GM19238 (cell line): Measurements from ENCODE around the gene ARMH1.
"Not testable (repeated sequence)": the region's sequence is repeated elsewhere in the genome, so short reads cannot be mapped to it uniquely, and the experiment has no call there.

Experiments used
- DNase-seq: peaks from one replicate; pipeline ENCODE4 v3.0.0; 2011; ENCODE audit warnings: low spot score; ENCODE audit not compliant: insufficient read length

Gene ARMH1

GRCh38 chr1:44693900-44694299 lies 19.4 kb downstream of the ARMH1 start:
- no peak for DNase-seq

DNA sequence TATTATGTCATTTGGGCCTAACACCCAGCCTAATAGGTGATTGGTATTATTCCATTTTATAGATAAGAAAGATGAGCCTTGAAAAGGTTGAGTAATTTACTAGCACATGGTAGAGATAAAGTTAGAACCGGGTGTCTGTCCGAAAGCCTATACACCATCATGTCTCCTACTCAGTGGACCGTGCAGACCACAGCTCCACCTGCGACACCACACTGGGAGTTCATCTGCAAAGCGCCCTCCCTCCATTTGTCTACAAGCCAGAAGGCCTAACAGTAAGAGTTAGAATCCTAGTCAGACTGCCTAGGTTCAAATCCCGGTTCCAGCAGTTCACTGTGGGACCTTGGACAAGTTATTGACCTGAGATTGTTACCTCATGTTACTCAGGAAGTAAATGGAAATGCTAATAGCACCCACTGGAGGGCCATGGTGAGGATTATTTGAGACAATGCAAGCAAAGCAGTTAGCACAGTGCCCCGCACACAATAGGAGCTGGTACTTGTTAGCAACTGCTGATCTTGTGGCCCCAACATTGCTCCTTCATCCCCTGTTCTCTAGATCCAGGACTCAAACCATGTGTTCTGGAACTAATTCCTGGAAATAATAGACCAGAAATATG lies 20.5 kb downstream of the ARMH1 start:
- DNase-seq = peak; percentile 49

DNA sequence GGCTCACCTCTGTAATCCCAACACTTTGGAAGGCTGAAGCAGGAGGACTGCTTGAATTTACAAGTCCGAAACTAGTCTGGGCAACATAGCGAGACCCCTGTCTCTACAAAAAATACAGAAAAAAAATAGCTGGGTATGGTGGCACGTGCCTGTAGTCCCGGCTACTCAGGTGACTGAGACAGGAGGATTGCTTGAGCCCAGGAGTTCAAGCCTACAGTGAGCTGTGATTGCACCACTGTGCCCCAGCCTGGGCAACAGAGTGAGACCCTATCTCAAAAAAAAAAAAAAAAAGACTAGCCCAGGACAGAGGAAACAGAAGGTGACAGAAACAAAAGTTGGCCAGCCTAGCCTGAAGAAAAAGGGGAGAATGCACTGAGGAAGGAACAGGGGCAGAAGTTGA lies 21.2 kb downstream of the ARMH1 start:
- DNase-seq = no peak

- no peak for DNase-seq
Observed at GRCh38 chr1:44696101-44696500, 21.6 kb downstream of the ARMH1 start.

DNA sequence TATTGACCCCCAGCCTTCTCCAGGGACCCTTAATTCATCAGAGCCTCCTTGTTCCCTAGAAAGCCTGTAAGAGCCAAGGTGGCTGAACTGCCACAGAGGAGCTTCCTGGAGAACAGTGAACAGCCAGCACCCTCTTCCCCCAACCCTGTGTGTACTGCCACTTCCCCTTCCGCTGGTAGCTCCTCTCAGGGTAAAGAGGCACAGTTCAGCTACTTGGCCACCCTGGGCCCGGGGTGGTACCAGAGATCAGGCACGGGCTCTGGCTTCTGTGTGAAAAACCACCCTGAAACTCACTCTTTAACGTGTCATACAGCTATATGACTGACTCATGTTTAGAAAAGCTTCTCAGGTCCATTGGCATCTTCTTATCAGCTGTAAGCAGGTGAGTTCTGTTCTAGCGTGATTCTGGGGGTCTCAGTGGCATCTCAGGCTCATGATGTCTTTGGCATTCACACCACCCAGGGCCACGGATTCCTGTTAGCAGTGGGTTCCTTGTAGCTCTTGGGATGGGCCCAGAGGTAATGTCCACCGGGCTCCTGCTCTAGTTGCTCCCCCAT lies 22.4 kb downstream of the ARMH1 start:
- no peak for DNase-seq

- DNase-seq = no peak
Observed at GRCh38 chr1:44698138-44698537, 23.6 kb downstream of the ARMH1 start.

DNA sequence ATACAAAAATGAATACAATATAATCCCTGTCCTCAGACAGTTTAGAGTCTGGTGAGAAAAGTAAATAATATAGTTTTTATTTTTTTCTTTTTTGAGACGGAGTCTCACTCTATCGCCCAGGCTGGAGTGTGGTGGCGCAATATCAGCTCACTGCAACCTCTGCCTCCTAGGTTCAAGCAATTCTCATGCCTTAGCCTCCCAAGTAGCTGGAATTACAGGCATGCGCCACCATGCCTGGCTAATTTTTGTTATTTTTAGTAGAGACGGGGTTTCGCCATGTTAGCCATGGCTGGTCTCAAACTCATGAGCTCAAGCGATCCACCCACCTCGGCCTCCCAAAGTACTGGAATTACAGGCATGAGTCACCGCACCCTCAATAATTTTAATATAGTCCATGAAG lies 24.9 kb downstream of the ARMH1 start:
- DNase-seq = not testable (repeated sequence)

DNA sequence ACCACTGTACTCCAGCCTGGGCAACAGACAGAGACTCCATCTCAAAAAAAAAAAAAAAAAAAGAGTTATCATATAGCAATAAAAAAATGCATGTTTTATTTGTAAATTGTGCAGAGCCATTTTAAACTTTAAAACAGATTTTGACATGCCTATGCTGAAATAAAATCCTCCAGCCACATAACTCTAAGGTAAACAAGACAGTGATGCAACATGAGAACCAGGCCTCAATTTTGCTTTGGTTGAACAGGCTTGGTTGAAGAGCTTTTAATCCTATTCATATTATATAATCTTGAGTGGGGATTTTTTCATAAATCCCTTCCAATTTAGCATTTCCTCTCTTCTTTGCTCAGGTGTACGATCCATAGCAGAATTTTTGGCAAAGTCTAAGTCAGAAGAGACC lies 26.1 kb downstream of the ARMH1 start:
- DNase-seq = no peak

- DNase-seq = no peak
Observed at GRCh38 chr1:44701141-44701573, 26.6 kb downstream of the ARMH1 start.

DNA sequence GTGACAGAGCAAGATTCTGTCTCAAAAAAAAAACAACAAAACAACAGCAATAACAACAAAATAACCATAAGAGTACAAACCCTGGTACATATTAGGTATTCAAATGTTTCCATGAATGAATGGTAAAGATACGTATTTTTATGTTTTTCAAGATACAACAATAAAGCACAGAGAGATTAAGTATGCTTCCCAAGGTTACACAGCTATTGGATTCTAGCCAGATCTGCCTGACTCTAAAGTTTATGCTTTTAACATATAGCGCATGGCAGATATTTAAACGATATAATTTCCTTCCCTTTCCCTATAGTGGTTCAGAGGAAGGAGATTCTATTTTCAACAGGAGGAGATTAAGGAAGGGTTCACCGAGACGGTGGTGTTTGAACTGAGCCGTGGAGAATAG lies 31.0 kb downstream of the ARMH1 start:
- DNase-seq = no peak

GRCh38 chr1:44705938-44706337 lies 31.4 kb downstream of the ARMH1 start:
- DNase-seq = no peak

- DNase-seq = no peak
Observed at GRCh38 chr1:44707112-44707881, 32.8 kb downstream of the ARMH1 start.

- peak; percentile 29 for DNase-seq
Observed at GRCh38 chr1:44707959-44708831, 33.7 kb downstream of the ARMH1 start.

- no peak for DNase-seq
Observed at GRCh38 chr1:44713321-44713781, 38.8 kb downstream of the ARMH1 start.

DNA sequence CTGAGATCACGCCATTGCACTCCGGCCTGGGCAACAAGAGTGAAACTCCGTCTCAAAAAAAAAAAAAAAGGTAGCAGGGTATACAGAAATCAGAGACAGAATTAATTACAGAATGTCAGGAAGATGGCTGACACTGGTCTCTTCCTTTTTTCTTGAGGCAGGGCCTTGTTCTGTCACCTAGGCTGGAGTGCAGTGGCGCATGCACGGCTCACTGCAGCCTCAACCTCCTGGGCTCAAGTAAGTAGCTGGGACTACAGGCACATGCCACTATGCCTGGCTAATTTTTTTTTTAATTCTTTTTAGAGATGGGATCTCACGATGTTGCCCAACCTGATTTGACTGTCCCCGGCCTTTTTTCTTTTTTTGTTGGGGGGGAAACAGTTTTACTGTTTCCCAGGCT lies 40.0 kb downstream of the ARMH1 start:
- no peak for DNase-seq

DNA sequence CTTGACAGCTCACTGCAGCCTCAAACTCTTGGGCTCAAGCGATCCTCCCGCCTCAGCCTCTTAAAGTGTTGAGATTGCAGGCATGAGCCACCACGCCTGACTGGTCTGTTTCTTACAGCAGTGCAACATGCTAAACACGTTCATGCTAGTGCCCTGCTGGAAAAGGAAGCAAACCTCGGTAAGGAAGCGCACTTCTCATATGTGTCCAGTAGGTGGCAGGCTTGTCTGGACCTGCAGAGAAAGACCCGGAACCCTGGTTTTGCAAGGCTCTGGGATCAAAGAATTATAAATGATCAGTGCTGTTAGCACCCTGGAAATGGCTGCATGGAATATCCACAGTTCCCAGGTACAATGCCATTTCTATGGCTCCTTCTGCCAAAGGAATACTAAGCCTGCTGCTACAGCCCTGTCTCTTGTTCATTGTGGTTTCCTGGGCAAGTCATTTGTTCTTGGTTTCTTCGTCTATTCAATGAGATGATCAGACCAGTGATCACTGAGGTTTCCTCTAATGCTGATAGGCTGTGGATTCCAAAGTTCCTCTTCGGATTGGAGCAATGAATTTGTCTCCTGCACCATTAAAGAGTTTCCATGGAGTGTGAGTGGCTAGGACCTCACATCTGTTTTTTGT lies 40.5 kb downstream of the ARMH1 start:
- peak; percentile 56 for DNase-seq

- DNase-seq = no peak
Observed at GRCh38 chr1:44717156-44717555, 42.6 kb downstream of the ARMH1 start.

DNA sequence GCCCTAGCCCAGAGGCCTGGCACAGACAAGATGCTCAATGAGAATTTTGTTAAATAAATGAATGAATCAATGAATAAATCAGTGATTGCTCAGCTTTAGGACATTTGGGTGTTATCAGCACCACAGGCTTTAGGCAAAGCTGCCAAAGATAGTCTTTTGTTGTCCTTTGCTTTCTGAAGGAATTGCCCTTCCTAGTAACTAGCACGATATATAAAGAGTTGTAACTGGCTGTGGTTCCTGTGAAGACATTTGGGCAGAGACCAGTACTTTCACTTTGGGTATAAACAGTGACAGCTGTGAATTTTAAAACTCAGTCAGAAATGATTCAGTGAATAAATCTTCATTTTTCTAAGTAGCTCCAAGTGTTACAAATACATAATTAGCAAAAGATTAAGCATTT lies 43.1 kb downstream of the ARMH1 start:
- DNase-seq = no peak

DNA sequence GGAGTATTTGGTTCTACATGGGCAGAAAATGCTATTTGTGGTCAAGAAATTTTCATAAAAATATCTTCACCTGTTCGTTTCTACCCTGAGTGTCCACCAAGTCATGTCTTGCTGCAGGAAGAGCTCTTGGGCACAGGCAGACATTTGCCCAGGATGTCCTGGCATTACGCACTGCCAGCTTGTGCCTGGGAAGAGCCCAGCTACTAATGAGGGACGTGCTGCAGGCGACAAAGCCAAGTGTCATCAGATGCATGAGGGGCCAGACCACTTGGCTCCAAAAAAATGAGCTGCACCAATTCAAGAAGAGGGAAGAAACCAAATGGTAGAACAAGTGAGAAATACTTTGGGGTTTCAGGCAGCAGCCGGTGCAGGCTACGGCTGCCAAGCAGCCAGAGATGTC lies 43.6 kb downstream of the ARMH1 start:
- DNase-seq = no peak

GRCh38 chr1:44719318-44719717 lies 44.8 kb downstream of the ARMH1 start:
- no peak for DNase-seq

- no peak for DNase-seq
Observed at GRCh38 chr1:44720281-44720680, 45.8 kb downstream of the ARMH1 start.
